BLaER1 treated with 17β-estradiol and CSF1 and Interleukin-3, amounts not matched to agents 10 nM and 100 nM (cell line): ENCODE measurements around the gene MARCHF11.
A peak's percentile ranks its signal among the peaks of the same experiment; 100 is the strongest.

Source experiments
- H3K27ac ChIP-seq, 11 experiments: shearing (Covaris generic); formaldehyde crosslinking; 2 replicates each; pipeline ENCODE4 v1.8.1; 2022
- H3K27me3 ChIP-seq, 11 experiments: shearing (Covaris generic); formaldehyde crosslinking; 2 replicates each; pipeline ENCODE4 v1.8.1; 2022
- H3K36me3 ChIP-seq, 11 experiments: shearing (Covaris generic); formaldehyde crosslinking; 2 replicates each; pipeline ENCODE4 v1.8.1; 2022
- H3K4me1 ChIP-seq, 10 experiments: shearing (Covaris generic); formaldehyde crosslinking; 2 replicates each; pipeline ENCODE4 v1.8.1; 2022
- H3K4me2 ChIP-seq, 11 experiments: shearing (Covaris generic); formaldehyde crosslinking; 2 replicates each; pipeline ENCODE4 v1.8.1; 2022
- H3K4me3 ChIP-seq, 10 experiments: shearing (Covaris generic); formaldehyde crosslinking; 2 replicates each; pipeline ENCODE4 v1.8.1; 2022
- H3K9ac ChIP-seq, 11 experiments: shearing (Covaris generic); formaldehyde crosslinking; 2 replicates each; pipeline ENCODE4 v1.8.1; 2022
- H3K9me3 ChIP-seq, 11 experiments: shearing (Covaris generic); formaldehyde crosslinking; replicated peaks in 1 of 11; 2 replicates each; pipeline ENCODE4 v1.8.1; 2022
- H4K20me1 ChIP-seq, 11 experiments: shearing (Covaris generic); formaldehyde crosslinking; 2 replicates each; pipeline ENCODE4 v1.8.1; 2022
- Cebpa-rat ChIP-seq, 11 experiments: shearing (Covaris generic); IDR thresholded peaks; 2 replicates each; pipeline ENCODE4 v1.8.1; 2022

MARCHF11 gene

DNA sequence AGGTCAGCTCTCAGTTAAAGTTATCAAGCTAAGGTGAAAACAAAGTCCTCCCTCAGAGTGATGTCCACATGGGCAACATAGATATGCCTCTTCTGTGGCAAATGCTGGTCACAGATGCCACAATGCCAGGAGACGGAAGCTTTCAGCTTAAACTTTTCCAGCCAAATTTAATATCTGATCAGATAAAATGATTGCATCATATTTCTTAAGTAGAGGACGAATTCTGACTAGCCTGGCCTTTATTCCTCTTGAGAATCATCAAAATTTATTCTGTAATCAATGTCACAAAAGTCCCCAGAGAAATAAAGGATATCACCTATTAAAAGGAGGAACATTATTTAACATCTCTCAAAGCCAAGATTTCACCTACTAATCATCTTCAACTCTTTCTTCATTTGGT, 161.9 kb downstream of the MARCHF11 start:
- Histone ChIP-seq H3K4me2 (no peak overlapping the region), H3K27ac (no peak overlapping the region), H3K9ac (no peak overlapping the region), H3K9me3 (peaks cover 0 to 6% (median 0%) of the 10 kb centered on the region in 11 experiments; a peak in 3 of 22 replicates), H3K36me3 (no peaks in the 10 kb centered on the region), H3K4me3 (no peak overlapping the region), H3K4me1 (no peaks in the 10 kb centered on the region), H4K20me1 (no peaks in the 10 kb centered on the region), H3K27me3 (no peaks in the 10 kb centered on the region)
- TF ChIP-seq Cebpa-rat (IDR thresholded peaks at IDR 0.05): peak in 2 of 11 experiments; percentile 37 to 51; a peak in 2 of 22 replicates
